Keratinocyte (primary cell): ENCODE results near the gene ADGRL3.

Experiments
- EZH2 ChIP-seq: IDR thresholded peaks from one replicate; pipeline ENCODE4 v1.6.1; 2012; ENCODE audit warnings: inconsistent platforms, mild to moderate bottlenecking, low read length, moderate library complexity
- TF ChIP-seq, protein P1 (sequence below), 3 experiments: IDR thresholded peaks in 1 of 3; conservative IDR thresholded peaks in 1 of 3; optimal IDR thresholded peaks in 1 of 3; 2 replicates in 2 of 3; 3 replicates in 1 of 3; pipeline versions ENCODE3 to v1.5.1; 2011; ENCODE audit warnings: low read length in 3 of 3, mild to moderate bottlenecking in 3 of 3, moderate library complexity in 2 of 3, control low read depth in 1 of 3, inconsistent platforms in 1 of 3; ENCODE audit not compliant: insufficient read depth in 2 of 3; ENCODE audit errors: extremely low read depth in 1 of 3

DNA sequence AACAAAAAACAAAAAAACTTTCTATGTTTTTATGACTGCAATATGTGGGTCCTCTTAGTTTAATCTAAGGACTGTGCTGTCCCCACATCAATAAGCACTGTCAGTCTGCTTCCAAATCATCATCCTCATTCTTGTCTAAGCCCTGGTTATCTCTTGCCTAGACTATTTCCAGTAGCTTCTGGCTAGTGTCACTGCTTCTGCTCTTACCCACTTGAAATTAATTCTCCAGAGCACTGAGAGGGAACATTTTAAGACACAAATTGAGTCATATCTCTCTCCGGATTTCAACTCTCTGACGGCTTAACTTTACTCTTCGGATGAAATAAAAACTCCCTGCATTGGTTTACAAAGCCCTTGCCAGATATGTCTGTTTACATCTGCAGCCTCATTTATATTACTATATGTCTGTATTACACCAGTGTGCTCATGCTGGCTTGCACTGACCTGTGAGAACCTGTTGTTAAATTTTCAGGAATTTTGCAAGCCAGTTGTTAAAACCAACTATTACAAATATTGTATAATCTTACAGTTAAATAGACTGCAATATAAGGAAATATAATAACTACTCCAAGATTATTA lies 345.9 kb downstream of the ADGRL3 start:
- TF ChIP-seq, protein P1, sequence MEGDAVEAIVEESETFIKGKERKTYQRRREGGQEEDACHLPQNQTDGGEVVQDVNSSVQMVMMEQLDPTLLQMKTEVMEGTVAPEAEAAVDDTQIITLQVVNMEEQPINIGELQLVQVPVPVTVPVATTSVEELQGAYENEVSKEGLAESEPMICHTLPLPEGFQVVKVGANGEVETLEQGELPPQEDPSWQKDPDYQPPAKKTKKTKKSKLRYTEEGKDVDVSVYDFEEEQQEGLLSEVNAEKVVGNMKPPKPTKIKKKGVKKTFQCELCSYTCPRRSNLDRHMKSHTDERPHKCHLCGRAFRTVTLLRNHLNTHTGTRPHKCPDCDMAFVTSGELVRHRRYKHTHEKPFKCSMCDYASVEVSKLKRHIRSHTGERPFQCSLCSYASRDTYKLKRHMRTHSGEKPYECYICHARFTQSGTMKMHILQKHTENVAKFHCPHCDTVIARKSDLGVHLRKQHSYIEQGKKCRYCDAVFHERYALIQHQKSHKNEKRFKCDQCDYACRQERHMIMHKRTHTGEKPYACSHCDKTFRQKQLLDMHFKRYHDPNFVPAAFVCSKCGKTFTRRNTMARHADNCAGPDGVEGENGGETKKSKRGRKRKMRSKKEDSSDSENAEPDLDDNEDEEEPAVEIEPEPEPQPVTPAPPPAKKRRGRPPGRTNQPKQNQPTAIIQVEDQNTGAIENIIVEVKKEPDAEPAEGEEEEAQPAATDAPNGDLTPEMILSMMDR (optimal IDR thresholded peaks at IDR 0.05 in 1 of 3, IDR thresholded peaks at IDR 0.05 in 1 of 3, conservative IDR thresholded peaks at IDR 0.05 in 1 of 3; ENCODE audit: extremely low read depth in 1 of 3, insufficient read depth in 2 of 3, low read length in 3 of 3), result no peak
- no peak for TF ChIP-seq EZH2
